Measurements from ENCODE around the gene ADCK1.
"Not testable (repeated sequence)": the region's sequence is repeated elsewhere in the genome, so short reads cannot be mapped to it uniquely, and the experiment has no call there.

ADCK1 gene

GRCh38 chr14:77910506-77910905 lies 110.6 kb downstream of the ADCK1 start:
- H3K27me3 ChIP-seq (ENCODE audit: low read depth, low read length) = no peaks in the 10 kb centered on the region
- H3K36me3 ChIP-seq (replicated peaks; ENCODE audit: low read depth, low read length) = no peaks in the 10 kb centered on the region
- TF ChIP-seq CTCF (IDR thresholded peaks at IDR 0.05; ENCODE audit: low read depth, low read length) (no peak), EZH2phosphoT487 (IDR thresholded peaks at IDR 0.05; ENCODE audit: low read depth) (no peak)
- no peak overlapping the region for H3K4me3 ChIP-seq (ENCODE audit: low read length)
- H3K9me3 ChIP-seq (ENCODE audit: insufficient read depth, low read length) = no peaks in the 10 kb centered on the region
- H3K4me1 ChIP-seq (ENCODE audit: low read length) = no peaks in the 10 kb centered on the region
- H3K9ac ChIP-seq (ENCODE audit: low read length) = no peak overlapping the region
- H3K79me2 ChIP-seq (ENCODE audit: low read length) = no peaks in the 10 kb centered on the region
- no peak overlapping the region for H3K27ac ChIP-seq (ENCODE audit: low read length)
- H3K4me2 ChIP-seq (ENCODE audit: low read length) = no peak overlapping the region
- H4K20me1 ChIP-seq (ENCODE audit: insufficient read depth, low read length) = no peaks in the 10 kb centered on the region
- H2AFZ ChIP-seq (ENCODE audit: low read depth, low read length) = no peak overlapping the region

- Histone ChIP-seq H3K27ac (ENCODE audit: low read length) (no peak overlapping the region), H3K4me3 (ENCODE audit: low read length) (no peak overlapping the region), H3K27me3 (ENCODE audit: low read depth, low read length) (no peaks in the 10 kb centered on the region), H3K9me3 (ENCODE audit: insufficient read depth, low read length) (no peaks in the 10 kb centered on the region), H3K36me3 (replicated peaks; ENCODE audit: low read depth, low read length) (no peaks in the 10 kb centered on the region), H3K4me1 (ENCODE audit: low read length) (no peaks in the 10 kb centered on the region), H3K79me2 (ENCODE audit: low read length) (no peaks in the 10 kb centered on the region), H4K20me1 (ENCODE audit: insufficient read depth, low read length) (no peaks in the 10 kb centered on the region), H3K9ac (ENCODE audit: low read length) (no peak overlapping the region), H2AFZ (ENCODE audit: low read depth, low read length) (no peak overlapping the region), H3K4me2 (ENCODE audit: low read length) (no peak overlapping the region)
- no peak for TF ChIP-seq CTCF (IDR thresholded peaks at IDR 0.05; ENCODE audit: low read depth, low read length)
- no peak for TF ChIP-seq EZH2phosphoT487 (IDR thresholded peaks at IDR 0.05; ENCODE audit: low read depth)
Measured at GRCh38 chr14:77911356-77911755, 111.4 kb downstream of the ADCK1 start.

- Histone ChIP-seq H3K79me2 (ENCODE audit: low read length) (no peaks in the 10 kb centered on the region), H3K4me1 (ENCODE audit: low read length) (no peaks in the 10 kb centered on the region), H4K20me1 (ENCODE audit: insufficient read depth, low read length) (no peaks in the 10 kb centered on the region), H3K27me3 (ENCODE audit: low read depth, low read length) (no peaks in the 10 kb centered on the region), H3K36me3 (replicated peaks; ENCODE audit: low read depth, low read length) (no peaks in the 10 kb centered on the region), H2AFZ (ENCODE audit: low read depth, low read length) (no peak overlapping the region), H3K27ac (ENCODE audit: low read length) (no peak overlapping the region), H3K4me3 (ENCODE audit: low read length) (no peak overlapping the region), H3K9me3 (ENCODE audit: insufficient read depth, low read length) (no peaks in the 10 kb centered on the region), H3K4me2 (ENCODE audit: low read length) (no peak overlapping the region), H3K9ac (ENCODE audit: low read length) (no peak overlapping the region)
- TF ChIP-seq CTCF (IDR thresholded peaks at IDR 0.05; ENCODE audit: low read depth, low read length) (no peak), EZH2phosphoT487 (IDR thresholded peaks at IDR 0.05; ENCODE audit: low read depth) (no peak)
Measured at GRCh38 chr14:77912754-77913556, 113.0 kb downstream of the ADCK1 start.

- H3K9me3 ChIP-seq (ENCODE audit: insufficient read depth, low read length) = no peaks in the 10 kb centered on the region
- no peak overlapping the region for H3K4me2 ChIP-seq (ENCODE audit: low read length)
- no peak overlapping the region for H3K9ac ChIP-seq (ENCODE audit: low read length)
- no peak overlapping the region for H3K27ac ChIP-seq (ENCODE audit: low read length)
- H3K27me3 ChIP-seq (ENCODE audit: low read depth, low read length) = no peaks in the 10 kb centered on the region
- H3K4me3 ChIP-seq (ENCODE audit: low read length) = no peak overlapping the region
- no peaks in the 10 kb centered on the region for H3K79me2 ChIP-seq (ENCODE audit: low read length)
- H3K4me1 ChIP-seq (ENCODE audit: low read length) = no peaks in the 10 kb centered on the region
- no peak overlapping the region for H2AFZ ChIP-seq (ENCODE audit: low read depth, low read length)
- H3K36me3 ChIP-seq (replicated peaks; ENCODE audit: low read depth, low read length) = no peaks in the 10 kb centered on the region
- TF ChIP-seq CTCF (IDR thresholded peaks at IDR 0.05; ENCODE audit: low read depth, low read length) = no peak
- no peak for TF ChIP-seq EZH2phosphoT487 (IDR thresholded peaks at IDR 0.05; ENCODE audit: low read depth)
- H4K20me1 ChIP-seq (ENCODE audit: insufficient read depth, low read length) = no peaks in the 10 kb centered on the region
Measured at GRCh38 chr14:77914073-77914721, 114.3 kb downstream of the ADCK1 start.

- H3K9ac ChIP-seq (ENCODE audit: low read length); H2AFZ ChIP-seq (ENCODE audit: low read depth, low read length); H3K4me2 ChIP-seq (ENCODE audit: low read length); H3K27ac ChIP-seq (ENCODE audit: low read length); H3K4me3 ChIP-seq (ENCODE audit: low read length); H3K27me3 ChIP-seq (ENCODE audit: low read depth, low read length); H4K20me1 ChIP-seq (ENCODE audit: insufficient read depth, low read length); H3K4me1 ChIP-seq (ENCODE audit: low read length); H3K36me3 ChIP-seq (replicated peaks; ENCODE audit: low read depth, low read length); H3K79me2 ChIP-seq (ENCODE audit: low read length); H3K9me3 ChIP-seq (ENCODE audit: insufficient read depth, low read length): not testable (repeated sequence)
Measured at GRCh38 chr14:77915390-77915789, 115.5 kb downstream of the ADCK1 start.

Data from OCI-LY3 (cell line).